Keratinocyte (primary cell): Measurements from ENCODE around the gene PTPRD. TPM values are rescaled to one million over a fixed set of nuclear protein-coding genes. Genes with fewer than 3 reads are reported as not detected.

Source experiments
- DNase-seq: peaks from one replicate; pipeline ENCODE4 v3.0.0-alpha.2; 2011; ENCODE audit warnings: low read depth, missing footprints, low spot score
- FAIRE-seq: peaks from 2 replicates; lab custom pipeline; 2011; peaks lifted over from hg19 to GRCh38; lab: Jason Lieb, UNC
- H2AFZ ChIP-seq: 2 replicates; pipeline ENCODE4 v1.6.0; 2012; ENCODE audit warnings: low read length, control low read depth, inconsistent platforms; ENCODE audit not compliant: control insufficient read depth
- H3K27ac ChIP-seq: 2 replicates; pipeline ENCODE4 v1.5.1; 2011; ENCODE audit warnings: low read length; ENCODE audit not compliant: control insufficient read depth, insufficient read depth
- H3K27me3 ChIP-seq: 3 replicates; pipeline ENCODE4 v1.6.0; 2011; ENCODE audit warnings: low read length; ENCODE audit not compliant: control insufficient read depth, insufficient read depth; ENCODE audit errors: extremely low read depth
- H3K36me3 ChIP-seq, 2 experiments: 2 replicates in 1 of 2; 3 replicates in 1 of 2; pipeline ENCODE4 v1.5.1; 2011; ENCODE audit warnings: low read length in 2 of 2, mild to moderate bottlenecking in 1 of 2; ENCODE audit not compliant: control insufficient read depth in 2 of 2, insufficient read depth in 2 of 2; ENCODE audit errors: extremely low read depth in 1 of 2
- H3K4me1 ChIP-seq: 3 replicates; pipeline ENCODE4 v1.5.1; 2011; ENCODE audit warnings: low read length; ENCODE audit not compliant: control insufficient read depth, insufficient read depth; ENCODE audit errors: extremely low read depth
- H3K4me2 ChIP-seq: 3 replicates; pipeline ENCODE4 v1.6.0; 2011; ENCODE audit warnings: low read depth, low read length; ENCODE audit not compliant: control insufficient read depth, insufficient read depth; ENCODE audit errors: extremely low read depth
- H3K4me3 ChIP-seq, 3 experiments: fragments of 200-600 bp in 1 of 3; sonication (generic) in 1 of 3; 2 replicates in 2 of 3; 3 replicates in 1 of 3; pipeline ENCODE4 v1.5.1; 2011 to 2016; ENCODE audit warnings: low read length in 3 of 3, mild to moderate bottlenecking in 3 of 3, control low read depth in 2 of 3, inconsistent platforms in 1 of 3, low read depth in 1 of 3, mixed read lengths in 1 of 3, mixed run types in 1 of 3, moderate library complexity in 1 of 3; ENCODE audit not compliant: control insufficient read depth in 2 of 3, insufficient read depth in 2 of 3; ENCODE audit errors: extremely low read depth in 1 of 3
- H3K79me2 ChIP-seq: 2 replicates; pipeline ENCODE4 v1.6.0; 2012; ENCODE audit warnings: low read length; ENCODE audit not compliant: control insufficient read depth, insufficient read depth
- H3K9ac ChIP-seq: 3 replicates; pipeline ENCODE4 v1.6.0; 2011; ENCODE audit warnings: low read length; ENCODE audit not compliant: control insufficient read depth, insufficient read depth; ENCODE audit errors: extremely low read depth
- H3K9me1 ChIP-seq: 3 replicates; pipeline ENCODE4 v1.6.0; 2011; ENCODE audit warnings: low read length; ENCODE audit not compliant: control insufficient read depth, insufficient read depth; ENCODE audit errors: extremely low read depth
- H3K9me3 ChIP-seq: 2 replicates; pipeline ENCODE4 v1.5.1; 2012; ENCODE audit warnings: low read depth, low read length; ENCODE audit not compliant: control insufficient read depth
- H4K20me1 ChIP-seq: 3 replicates; pipeline ENCODE4 v1.6.0; 2011; ENCODE audit warnings: low read length; ENCODE audit not compliant: control insufficient read depth, insufficient read depth; ENCODE audit errors: extremely low read depth
- EZH2 ChIP-seq: IDR thresholded peaks from one replicate; pipeline ENCODE4 v1.6.1; 2012; ENCODE audit warnings: inconsistent platforms, mild to moderate bottlenecking, low read length, moderate library complexity
- dilution Hi-C: fragments of 300-500 bp; cut with MboI; formaldehyde crosslinking; loops from one replicate; pipeline ENCODE4 v1.7.0; 2020; ENCODE audit warnings: low sequenced_read_pairs; ENCODE audit not compliant: extremely low pct_ligation_motif_present
- polyA plus RNA-seq, 5 experiments: library from polyadenylated mRNA; depleted of rRNA in 3 of 5; stranded (reverse) in 3 of 5; stranded (forward) in 1 of 5; unstranded in 1 of 5; fragments of >200 nt; gene quantifications; 1 replicate in 1 of 5; 2 replicates in 3 of 5; 3 replicates in 1 of 5; pipeline versions ENCODE4 v1.2.1 to v1.2.3, GENCODE V29; 2011 to 2012; ENCODE audit warnings: missing spikeins in 2 of 5, low read depth in 1 of 5, low replicate concordance in 1 of 5
- TF ChIP-seq, protein P1 (sequence below), 3 experiments: IDR thresholded peaks in 1 of 3; conservative IDR thresholded peaks in 1 of 3; optimal IDR thresholded peaks in 1 of 3; 2 replicates in 2 of 3; 3 replicates in 1 of 3; pipeline versions ENCODE3 to v1.5.1; 2011; ENCODE audit warnings: low read length in 3 of 3, mild to moderate bottlenecking in 3 of 3, moderate library complexity in 2 of 3, control low read depth in 1 of 3, inconsistent platforms in 1 of 3; ENCODE audit not compliant: insufficient read depth in 2 of 3; ENCODE audit errors: extremely low read depth in 1 of 3

The PTPRD gene
- polyA plus RNA-seq, 1 donor (not counting 4 experiments of a cell fraction or from before 2014, with no cell fraction given): 0.10 TPM

DNA sequence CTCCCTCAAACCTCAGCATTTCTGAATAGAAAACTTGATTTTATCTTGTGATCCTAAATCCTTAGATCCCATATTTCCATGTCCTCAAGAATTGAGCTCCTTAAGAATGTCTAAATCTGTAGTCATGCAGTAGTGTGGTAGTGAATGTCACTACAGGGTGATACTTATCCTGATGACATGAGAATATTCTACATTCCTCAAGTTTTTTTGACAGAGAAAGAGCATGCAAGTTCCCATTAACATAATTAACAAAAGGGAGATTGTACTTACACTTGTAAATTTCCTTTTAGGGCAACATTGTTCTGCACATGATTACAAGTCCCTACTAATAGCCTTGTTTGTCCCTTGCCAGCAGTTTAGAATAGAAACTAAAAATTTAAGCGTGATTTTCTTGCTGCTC lies 352.3 kb downstream of the PTPRD start:
- FAIRE-seq (no peak), DNase-seq (no peak)
- Histone ChIP-seq H3K27ac (no peak overlapping the region), H3K9ac (no peak overlapping the region), H3K79me2 (no peaks in the 10 kb centered on the region), H3K27me3 (no peaks in the 10 kb centered on the region), H4K20me1 (no peaks in the 10 kb centered on the region), H3K9me3 (no peaks in the 10 kb centered on the region), H3K4me1 (no peaks in the 10 kb centered on the region), H3K36me3 (no peaks in the 10 kb centered on the region), H3K4me2 (no peak overlapping the region), H2AFZ (no peak overlapping the region), H3K9me1 (no peaks in the 10 kb centered on the region), H3K4me3 (no peak overlapping the region)
- TF ChIP-seq, protein P1, sequence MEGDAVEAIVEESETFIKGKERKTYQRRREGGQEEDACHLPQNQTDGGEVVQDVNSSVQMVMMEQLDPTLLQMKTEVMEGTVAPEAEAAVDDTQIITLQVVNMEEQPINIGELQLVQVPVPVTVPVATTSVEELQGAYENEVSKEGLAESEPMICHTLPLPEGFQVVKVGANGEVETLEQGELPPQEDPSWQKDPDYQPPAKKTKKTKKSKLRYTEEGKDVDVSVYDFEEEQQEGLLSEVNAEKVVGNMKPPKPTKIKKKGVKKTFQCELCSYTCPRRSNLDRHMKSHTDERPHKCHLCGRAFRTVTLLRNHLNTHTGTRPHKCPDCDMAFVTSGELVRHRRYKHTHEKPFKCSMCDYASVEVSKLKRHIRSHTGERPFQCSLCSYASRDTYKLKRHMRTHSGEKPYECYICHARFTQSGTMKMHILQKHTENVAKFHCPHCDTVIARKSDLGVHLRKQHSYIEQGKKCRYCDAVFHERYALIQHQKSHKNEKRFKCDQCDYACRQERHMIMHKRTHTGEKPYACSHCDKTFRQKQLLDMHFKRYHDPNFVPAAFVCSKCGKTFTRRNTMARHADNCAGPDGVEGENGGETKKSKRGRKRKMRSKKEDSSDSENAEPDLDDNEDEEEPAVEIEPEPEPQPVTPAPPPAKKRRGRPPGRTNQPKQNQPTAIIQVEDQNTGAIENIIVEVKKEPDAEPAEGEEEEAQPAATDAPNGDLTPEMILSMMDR (optimal IDR thresholded peaks at IDR 0.05 in 1 of 3, IDR thresholded peaks at IDR 0.05 in 1 of 3, conservative IDR thresholded peaks at IDR 0.05 in 1 of 3; ENCODE audit: extremely low read depth in 1 of 3, insufficient read depth in 2 of 3, low read length in 3 of 3): no peak
- no peak for TF ChIP-seq EZH2
- dilution Hi-C loops: no loop called here

DNA sequence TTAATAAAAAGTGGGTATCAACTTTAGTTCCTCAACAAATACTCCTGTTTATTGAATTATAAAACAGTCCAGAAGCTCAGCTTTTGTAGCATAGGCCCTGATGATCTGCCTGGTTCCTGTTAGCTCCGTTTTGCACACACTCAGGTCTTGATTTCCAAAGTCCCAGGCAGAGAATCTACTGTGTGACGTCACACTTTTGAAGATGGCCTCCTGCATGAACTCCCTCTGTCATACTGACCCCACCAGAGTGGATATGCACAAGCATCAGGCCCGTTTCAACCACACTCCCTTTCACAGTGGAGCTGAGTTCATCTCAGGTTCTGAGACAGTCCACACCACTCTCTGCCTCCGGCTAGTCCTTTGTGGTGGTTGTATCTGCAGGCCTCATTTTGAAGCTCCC lies 353.1 kb downstream of the PTPRD start:
- Histone ChIP-seq H3K9ac (no peak overlapping the region), H3K9me1 (no peaks in the 10 kb centered on the region), H3K36me3 (no peaks in the 10 kb centered on the region), H3K4me1 (no peaks in the 10 kb centered on the region), H3K9me3 (no peaks in the 10 kb centered on the region), H2AFZ (no peak overlapping the region), H3K4me2 (no peak overlapping the region), H4K20me1 (no peaks in the 10 kb centered on the region), H3K79me2 (no peaks in the 10 kb centered on the region), H3K27me3 (no peaks in the 10 kb centered on the region), H3K4me3 (no peak overlapping the region), H3K27ac (no peak overlapping the region)
- TF ChIP-seq, protein P1 (optimal IDR thresholded peaks at IDR 0.05 in 1 of 3, IDR thresholded peaks at IDR 0.05 in 1 of 3, conservative IDR thresholded peaks at IDR 0.05 in 1 of 3; ENCODE audit: extremely low read depth in 1 of 3, insufficient read depth in 2 of 3, low read length in 3 of 3): no peak
- no peak for TF ChIP-seq EZH2
- FAIRE-seq: no peak
- dilution Hi-C loops: no loop called here
- no peak for DNase-seq
